ENCODE data around the gene CNIH1. TPM values are rescaled to one million over a fixed set of nuclear protein-coding genes. Genes with fewer than 3 reads are reported as not detected.

CNIH1 gene
- total and polyA plus RNA-seq, 2 of the 13 experiments (the other 11 are each of a cell fraction or from before 2014, with no cell fraction given), result 166 to 421 TPM

DNA sequence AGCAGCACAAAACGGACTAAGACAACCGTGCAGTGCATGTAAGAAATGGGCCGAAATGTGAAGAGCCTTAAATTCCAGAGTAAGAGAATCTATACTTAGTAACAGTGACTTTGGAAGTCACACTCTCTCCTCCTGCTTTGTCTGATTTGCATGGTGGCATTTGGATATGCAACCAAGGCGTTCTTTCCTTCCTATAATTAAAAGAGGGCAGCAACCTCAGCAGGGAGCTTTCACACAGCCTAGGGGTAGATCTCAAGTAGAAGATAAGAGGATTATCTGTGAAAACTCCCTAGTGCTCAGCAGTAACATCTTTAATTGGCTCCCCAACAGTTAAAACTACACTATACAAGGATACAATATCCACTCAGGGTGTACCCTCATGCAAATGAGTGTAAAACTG is 31.1 kb upstream of the CNIH1 start:
- H3K36me3 ChIP-seq (replicated peaks in 1 of 2; ENCODE audit: control insufficient read depth in 1 of 2, insufficient read depth in 2 of 2, low read length in 2 of 2), result peaks cover 0 to 11% of the 10 kb centered on the region in 2 experiments; a peak in 2 of 5 replicates
- 99% methylated on average over 4 of the region's 4 CpGs for WGBS (ENCODE audit: low lambda C conversion rate)
- H3K27ac ChIP-seq (ENCODE audit: extremely low read length, insufficient read depth, low read length), result no peak overlapping the region
- ATAC-seq (no peak), DNase-seq (ENCODE audit: low spot score) (no peak), FAIRE-seq (no peak)
- no peak overlapping the region for H3K4me2 ChIP-seq (ENCODE audit: low read depth, low read length)
- H3K27me3 ChIP-seq (ENCODE audit: control insufficient read depth in 1 of 2, insufficient read depth in 2 of 2, low read length in 2 of 2), result no peaks in the 10 kb centered on the region
- intact Hi-C loops (cut with micrococcal nuclease; ENCODE audit: unreplicated experiment) (no loop called here), in situ Hi-C loops (cut with HindIII; ENCODE audit: extremely low pct_ligation_motif_present, low pct_unique_long_range_greater_than_20kb) (no loop called here)
- no peaks in the 10 kb centered on the region for H4K20me1 ChIP-seq (ENCODE audit: insufficient read depth, low read length)
- H3K4me1 ChIP-seq (ENCODE audit: insufficient read depth, low read length), result 0 out of 2 replicates have a peak, but pooled peaks cover 14% of the 10 kb centered on the region
- no peaks in the 10 kb centered on the region for H3K79me2 ChIP-seq (ENCODE audit: insufficient read depth, low read length)
- no TSS peak for BruUV-seq (replicated peaks)
- H3K9me3 ChIP-seq (ENCODE audit: low read length), result peaks cover 6% of the 10 kb centered on the region
- no peak overlapping the region for H3K9ac ChIP-seq (ENCODE audit: insufficient read depth, low read depth, low read length)
- H2AFZ ChIP-seq (ENCODE audit: low read length), result no peak overlapping the region
- ChIA-PET CTCF (ENCODE audit: low intra/inter-chr PET ratio, low total read pairs) (no interaction called here), POLR2A (interaction anchor here (1.0 to 1.4 kb wide), 2 partner anchors 16 kb away, joined by 3 read pairs; no protein-coding TSS in a partner anchor)
- no peak overlapping the region for H3K4me3 ChIP-seq (replicated peaks in 1 of 3; ENCODE audit: insufficient read depth in 1 of 3, low read depth in 2 of 3, low read length in 3 of 3)
- TF ChIP-seq U2AF2 (IDR thresholded peaks at IDR 0.05; ENCODE audit: low read depth, low read length) (no peak), ZNF343 (CRISPR knock-in tag; IDR thresholded peaks at IDR 0.05) (no peak), ZFP36 (IDR thresholded peaks at IDR 0.05; ENCODE audit: borderline replicate concordance, low read depth, low read length, partially characterized antibody) (no peak), MAZ (IDR thresholded peaks at IDR 0.05; ENCODE audit: borderline replicate concordance, low read depth, low read length) (no peak), MAZ (CRISPR knock-in tag; IDR thresholded peaks at IDR 0.05; ENCODE audit: low read depth) (no peak), MXD3 (CRISPR knock-in tag; IDR thresholded peaks at IDR 0.05) (no peak), RBFOX2 (IDR thresholded peaks at IDR 0.05; ENCODE audit: low read depth, low read length) (no peak), ZNF251 (CRISPR knock-in tag; IDR thresholded peaks at IDR 0.05) (no peak), HMG20B (CRISPR knock-in tag; conservative IDR thresholded peaks at IDR 0.05) (no peak), JUNB (CRISPR knock-in tag; IDR thresholded peaks at IDR 0.05; ENCODE audit: borderline replicate concordance) (no peak), ISX (CRISPR knock-in tag; conservative IDR thresholded peaks at IDR 0.05) (no peak), HNRNPL (IDR thresholded peaks at IDR 0.05; ENCODE audit: low read depth, low read length) (no peak)
- TF ChIP-seq, protein P1, sequence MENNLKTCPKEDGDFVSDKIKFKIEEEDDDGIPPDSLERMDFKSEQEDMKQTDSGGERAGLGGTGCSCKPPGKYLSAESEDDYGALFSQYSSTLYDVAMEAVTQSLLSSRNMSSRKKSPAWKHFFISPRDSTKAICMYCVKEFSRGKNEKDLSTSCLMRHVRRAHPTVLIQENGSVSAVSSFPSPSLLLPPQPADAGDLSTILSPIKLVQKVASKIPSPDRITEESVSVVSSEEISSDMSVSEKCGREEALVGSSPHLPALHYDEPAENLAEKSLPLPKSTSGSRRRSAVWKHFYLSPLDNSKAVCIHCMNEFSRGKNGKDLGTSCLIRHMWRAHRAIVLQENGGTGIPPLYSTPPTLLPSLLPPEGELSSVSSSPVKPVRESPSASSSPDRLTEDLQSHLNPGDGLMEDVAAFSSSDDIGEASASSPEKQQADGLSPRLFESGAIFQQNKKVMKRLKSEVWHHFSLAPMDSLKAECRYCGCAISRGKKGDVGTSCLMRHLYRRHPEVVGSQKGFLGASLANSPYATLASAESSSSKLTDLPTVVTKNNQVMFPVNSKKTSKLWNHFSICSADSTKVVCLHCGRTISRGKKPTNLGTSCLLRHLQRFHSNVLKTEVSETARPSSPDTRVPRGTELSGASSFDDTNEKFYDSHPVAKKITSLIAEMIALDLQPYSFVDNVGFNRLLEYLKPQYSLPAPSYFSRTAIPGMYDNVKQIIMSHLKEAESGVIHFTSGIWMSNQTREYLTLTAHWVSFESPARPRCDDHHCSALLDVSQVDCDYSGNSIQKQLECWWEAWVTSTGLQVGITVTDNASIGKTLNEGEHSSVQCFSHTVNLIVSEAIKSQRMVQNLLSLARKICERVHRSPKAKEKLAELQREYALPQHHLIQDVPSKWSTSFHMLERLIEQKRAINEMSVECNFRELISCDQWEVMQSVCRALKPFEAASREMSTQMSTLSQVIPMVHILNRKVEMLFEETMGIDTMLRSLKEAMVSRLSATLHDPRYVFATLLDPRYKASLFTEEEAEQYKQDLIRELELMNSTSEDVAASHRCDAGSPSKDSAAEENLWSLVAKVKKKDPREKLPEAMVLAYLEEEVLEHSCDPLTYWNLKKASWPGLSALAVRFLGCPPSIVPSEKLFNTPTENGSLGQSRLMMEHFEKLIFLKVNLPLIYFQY (CRISPR knock-in tag; IDR thresholded peaks at IDR 0.05; ENCODE audit: borderline replicate concordance), result no peak
- TF ChIP-seq, protein P2, sequence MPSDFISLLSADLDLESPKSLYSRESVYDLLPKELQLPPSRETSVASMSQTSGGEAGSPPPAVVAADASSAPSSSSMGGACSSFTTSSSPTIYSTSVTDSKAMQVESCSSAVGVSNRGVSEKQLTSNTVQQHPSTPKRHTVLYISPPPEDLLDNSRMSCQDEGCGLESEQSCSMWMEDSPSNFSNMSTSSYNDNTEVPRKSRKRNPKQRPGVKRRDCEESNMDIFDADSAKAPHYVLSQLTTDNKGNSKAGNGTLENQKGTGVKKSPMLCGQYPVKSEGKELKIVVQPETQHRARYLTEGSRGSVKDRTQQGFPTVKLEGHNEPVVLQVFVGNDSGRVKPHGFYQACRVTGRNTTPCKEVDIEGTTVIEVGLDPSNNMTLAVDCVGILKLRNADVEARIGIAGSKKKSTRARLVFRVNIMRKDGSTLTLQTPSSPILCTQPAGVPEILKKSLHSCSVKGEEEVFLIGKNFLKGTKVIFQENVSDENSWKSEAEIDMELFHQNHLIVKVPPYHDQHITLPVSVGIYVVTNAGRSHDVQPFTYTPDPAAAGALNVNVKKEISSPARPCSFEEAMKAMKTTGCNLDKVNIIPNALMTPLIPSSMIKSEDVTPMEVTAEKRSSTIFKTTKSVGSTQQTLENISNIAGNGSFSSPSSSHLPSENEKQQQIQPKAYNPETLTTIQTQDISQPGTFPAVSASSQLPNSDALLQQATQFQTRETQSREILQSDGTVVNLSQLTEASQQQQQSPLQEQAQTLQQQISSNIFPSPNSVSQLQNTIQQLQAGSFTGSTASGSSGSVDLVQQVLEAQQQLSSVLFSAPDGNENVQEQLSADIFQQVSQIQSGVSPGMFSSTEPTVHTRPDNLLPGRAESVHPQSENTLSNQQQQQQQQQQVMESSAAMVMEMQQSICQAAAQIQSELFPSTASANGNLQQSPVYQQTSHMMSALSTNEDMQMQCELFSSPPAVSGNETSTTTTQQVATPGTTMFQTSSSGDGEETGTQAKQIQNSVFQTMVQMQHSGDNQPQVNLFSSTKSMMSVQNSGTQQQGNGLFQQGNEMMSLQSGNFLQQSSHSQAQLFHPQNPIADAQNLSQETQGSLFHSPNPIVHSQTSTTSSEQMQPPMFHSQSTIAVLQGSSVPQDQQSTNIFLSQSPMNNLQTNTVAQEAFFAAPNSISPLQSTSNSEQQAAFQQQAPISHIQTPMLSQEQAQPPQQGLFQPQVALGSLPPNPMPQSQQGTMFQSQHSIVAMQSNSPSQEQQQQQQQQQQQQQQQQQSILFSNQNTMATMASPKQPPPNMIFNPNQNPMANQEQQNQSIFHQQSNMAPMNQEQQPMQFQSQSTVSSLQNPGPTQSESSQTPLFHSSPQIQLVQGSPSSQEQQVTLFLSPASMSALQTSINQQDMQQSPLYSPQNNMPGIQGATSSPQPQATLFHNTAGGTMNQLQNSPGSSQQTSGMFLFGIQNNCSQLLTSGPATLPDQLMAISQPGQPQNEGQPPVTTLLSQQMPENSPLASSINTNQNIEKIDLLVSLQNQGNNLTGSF (CRISPR knock-in tag; IDR thresholded peaks at IDR 0.05), result no peak
- TF ChIP-seq, protein P3, sequence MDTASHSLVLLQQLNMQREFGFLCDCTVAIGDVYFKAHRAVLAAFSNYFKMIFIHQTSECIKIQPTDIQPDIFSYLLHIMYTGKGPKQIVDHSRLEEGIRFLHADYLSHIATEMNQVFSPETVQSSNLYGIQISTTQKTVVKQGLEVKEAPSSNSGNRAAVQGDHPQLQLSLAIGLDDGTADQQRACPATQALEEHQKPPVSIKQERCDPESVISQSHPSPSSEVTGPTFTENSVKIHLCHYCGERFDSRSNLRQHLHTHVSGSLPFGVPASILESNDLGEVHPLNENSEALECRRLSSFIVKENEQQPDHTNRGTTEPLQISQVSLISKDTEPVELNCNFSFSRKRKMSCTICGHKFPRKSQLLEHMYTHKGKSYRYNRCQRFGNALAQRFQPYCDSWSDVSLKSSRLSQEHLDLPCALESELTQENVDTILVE (CRISPR knock-in tag; IDR thresholded peaks at IDR 0.05), result no peak

All from HepG2 (cell line).